ENCODE measurements around the gene INTS1.

GRCh38 chr7:1496531-1497292, 7.5 kb downstream of the INTS1 start:
- TF ChIP-seq CTCF (IDR thresholded peaks at IDR 0.05) (no peak), POLR2A (IDR thresholded peaks at IDR 0.05) (no peak), POLR2AphosphoS5 (IDR thresholded peaks at IDR 0.05) (no peak), EP300 (IDR thresholded peaks at IDR 0.05) (no peak)

Measured in sigmoid colon (tissue), 4 donors.